NCI-H2196 (cell line): ENCODE results near the gene ENPP6.
"Not testable (repeated sequence)": the region's sequence is repeated elsewhere in the genome, so short reads cannot be mapped to it uniquely, and the experiment has no call there.

Source experiments
- DNase-seq: peaks from one replicate; lab custom pipeline; 2025; ENCODE audit not compliant: unreplicated experiment; lab: John Stamatoyannopoulos, UW

Gene ENPP6

GRCh38 chr4:184066584-184067300 lies 150.9 kb downstream of the ENPP6 start:
- no peak for DNase-seq

- DNase-seq, result no peak
Measured at GRCh38 chr4:184064877-184065276, 152.8 kb downstream of the ENPP6 start.

- no peak for DNase-seq
Measured at GRCh38 chr4:184062769-184063168, 154.9 kb downstream of the ENPP6 start.

DNA sequence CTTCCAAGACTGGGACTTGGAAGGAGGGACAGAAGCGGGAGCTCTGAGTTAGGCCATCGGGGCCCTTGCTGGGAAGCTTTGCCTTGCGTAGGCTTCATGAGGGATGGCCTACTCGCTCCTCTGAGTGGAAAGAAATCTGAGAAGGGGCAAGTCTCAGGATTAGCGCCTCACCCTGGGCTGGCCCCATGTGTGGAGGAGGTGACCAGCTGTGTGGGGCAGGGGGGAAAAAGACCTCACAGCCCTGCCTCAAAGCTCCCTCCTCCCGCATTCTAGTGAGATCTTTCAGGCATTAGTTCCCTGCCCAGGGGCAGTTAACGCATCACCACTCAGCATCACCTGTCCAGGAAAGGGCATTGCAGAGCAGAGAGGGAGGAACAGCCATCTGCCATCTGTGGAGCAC lies 156.1 kb downstream of the ENPP6 start:
- no peak for DNase-seq

DNA sequence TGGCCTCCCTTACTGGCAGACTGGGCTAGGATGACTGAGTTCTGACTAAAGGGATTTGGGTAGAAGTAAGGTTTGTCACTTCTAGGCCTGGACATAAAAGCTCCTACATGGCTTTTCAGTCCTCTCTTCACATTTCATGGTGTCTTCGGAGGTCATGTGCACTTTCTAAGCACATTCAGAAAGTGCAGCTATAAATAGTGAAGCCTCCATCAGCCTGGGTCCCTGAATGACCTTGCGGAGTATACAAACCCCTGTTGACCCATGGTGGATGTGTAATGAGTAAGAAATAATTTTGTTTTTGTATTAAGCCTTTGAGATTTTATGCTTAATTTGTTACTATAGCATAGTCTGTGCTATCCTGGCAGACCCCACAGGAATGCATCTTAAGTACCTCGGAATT lies 158.6 kb downstream of the ENPP6 start:
- DNase-seq, result no peak

- no peak for DNase-seq
Measured at GRCh38 chr4:184058026-184058425, 159.6 kb downstream of the ENPP6 start.

- no peak for DNase-seq
Measured at GRCh38 chr4:184056877-184057276, 160.8 kb downstream of the ENPP6 start.

DNA sequence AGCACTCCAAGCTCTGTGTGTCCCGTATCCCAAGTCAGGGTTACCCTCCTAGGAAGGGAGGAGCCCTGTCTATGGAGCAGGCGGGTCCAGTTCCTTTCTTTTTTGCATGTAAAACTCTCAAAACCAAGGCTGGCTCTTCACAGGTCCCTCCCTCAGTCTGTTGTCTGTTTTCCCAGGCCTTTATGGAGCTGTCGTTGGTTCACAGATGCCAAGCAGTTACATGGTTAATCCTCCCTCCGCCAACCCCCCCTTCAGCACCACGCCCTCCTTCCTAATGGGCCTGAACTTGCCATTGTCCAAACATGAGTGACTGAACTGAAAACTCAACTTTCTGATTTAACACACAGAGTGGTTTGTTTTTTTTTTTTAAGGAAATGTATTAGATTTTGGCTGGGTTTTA lies 164.2 kb downstream of the ENPP6 start:
- DNase-seq, result no peak

DNA sequence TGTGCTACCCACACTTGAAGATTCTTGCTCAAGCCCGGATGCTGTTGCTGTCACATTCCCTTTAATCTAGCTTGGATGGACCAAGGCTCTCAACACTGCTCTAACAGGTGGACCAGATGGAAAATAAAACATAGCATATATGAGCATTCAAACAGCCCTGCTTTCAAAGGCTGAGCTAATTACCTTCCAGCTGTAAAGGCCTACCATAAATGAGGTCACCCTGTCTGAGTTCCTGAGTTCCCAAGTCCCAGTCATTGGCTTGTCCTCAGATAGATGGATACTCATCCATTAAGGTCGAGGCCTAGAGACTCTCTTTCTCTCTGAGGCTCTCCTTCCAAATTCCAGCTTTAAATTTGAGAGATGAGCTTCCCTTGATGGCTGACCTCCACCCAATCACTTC lies 165.1 kb downstream of the ENPP6 start:
- no peak for DNase-seq

- DNase-seq, result not testable (repeated sequence)
Measured at GRCh38 chr4:184051262-184051661, 166.4 kb downstream of the ENPP6 start.

DNA sequence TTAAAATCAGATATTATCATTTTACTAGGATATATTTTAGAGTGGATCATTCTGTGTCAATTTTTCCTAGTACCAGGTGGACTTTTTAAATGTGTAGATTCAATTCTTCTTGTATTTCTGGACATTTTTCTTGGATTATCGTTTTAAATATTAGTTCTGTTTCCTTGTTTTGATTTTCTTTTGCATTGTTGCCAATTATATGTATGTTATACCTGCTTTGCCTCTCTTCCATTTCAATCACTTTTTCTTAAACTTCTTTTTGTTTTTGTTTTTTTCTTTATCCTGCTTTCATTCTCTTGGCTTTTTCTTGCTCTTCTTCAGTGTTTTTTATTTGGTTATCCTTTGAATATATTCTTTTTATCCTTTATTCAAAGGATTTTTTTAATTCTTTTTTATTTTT lies 171.5 kb downstream of the ENPP6 start:
- DNase-seq, result no peak

DNA sequence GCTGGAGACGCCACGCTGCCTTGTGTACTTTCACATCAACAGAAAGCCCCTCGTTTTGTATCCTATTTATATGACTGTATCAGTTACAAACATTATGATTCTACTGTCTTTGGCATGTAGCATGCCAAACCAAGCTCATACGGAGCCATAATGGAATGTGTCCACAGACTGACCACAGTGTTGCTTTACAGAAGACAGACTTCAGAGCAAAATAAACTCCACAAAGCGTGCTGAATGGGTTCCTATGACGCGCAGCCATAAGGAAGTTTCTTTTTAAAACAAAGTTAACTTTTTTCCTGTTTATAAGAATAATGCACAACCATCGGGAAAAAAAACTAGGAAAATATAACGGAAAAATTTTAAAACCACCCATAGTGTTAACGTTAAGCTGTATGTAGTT lies 176.5 kb downstream of the ENPP6 start:
- DNase-seq, result no peak

- DNase-seq, result no peak
Measured at GRCh38 chr4:184039963-184040383, 177.7 kb downstream of the ENPP6 start.
